ENCODE data around the gene PDE7B.
"Not testable (repeated sequence)": the region's sequence is repeated elsewhere in the genome, so short reads cannot be mapped to it uniquely, and the experiment has no call there.

PDE7B gene

DNA sequence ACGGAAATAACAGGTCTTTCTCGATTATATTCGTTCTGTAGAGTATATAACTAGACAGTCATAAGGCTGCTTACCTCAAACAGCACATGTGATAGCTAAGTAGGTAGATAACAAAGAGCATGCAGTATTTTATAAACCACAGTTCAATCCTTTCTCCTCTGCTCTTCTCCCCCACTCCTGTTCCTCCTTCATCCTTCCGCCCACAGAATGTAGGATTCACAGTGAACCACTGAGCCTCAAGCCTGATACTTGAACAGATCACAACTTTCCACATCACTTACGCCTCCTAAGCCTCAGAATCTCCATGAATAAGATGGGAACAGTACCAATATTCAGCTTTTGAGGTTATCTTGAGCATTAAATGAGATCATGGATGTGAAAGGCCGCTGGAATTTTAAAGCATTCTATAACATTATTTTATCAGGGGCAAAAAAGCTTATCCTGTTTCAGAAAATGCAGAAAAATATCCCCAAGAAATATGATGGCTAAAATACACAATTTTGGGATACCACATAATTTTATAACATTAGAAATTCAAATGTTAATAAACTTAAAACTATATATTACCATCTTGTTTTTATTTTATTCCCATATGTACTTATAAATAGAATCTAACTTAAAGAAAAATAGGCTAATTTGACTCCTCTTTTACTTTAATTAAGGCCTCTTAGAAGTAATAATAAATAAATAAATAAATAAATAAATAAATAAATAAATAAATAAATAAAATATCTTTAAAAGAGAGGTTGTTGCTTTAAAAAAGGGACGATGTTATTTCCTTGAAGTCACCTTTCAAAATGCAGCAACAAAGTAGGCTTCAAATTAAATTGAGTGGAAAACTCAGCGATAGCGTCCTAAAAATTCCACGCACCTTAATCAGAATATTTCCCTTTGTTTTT is 365.3 kb downstream of the PDE7B start:
- Mint-ChIP-seq H3K4me3 (no peak overlapping the region), H3K36me3 (ENCODE audit: low read depth) (no peaks in the 10 kb centered on the region), H3K27ac (no peak overlapping the region), H3K4me1 (ENCODE audit: low read depth) (no peaks in the 10 kb centered on the region), H3K27me3 (ENCODE audit: low read depth) (peaks cover 3% of the 10 kb centered on the region), H3K9me3 (peaks cover 8% of the 10 kb centered on the region)
- no peak for DNase-seq (ENCODE audit: low spot score)

DNA sequence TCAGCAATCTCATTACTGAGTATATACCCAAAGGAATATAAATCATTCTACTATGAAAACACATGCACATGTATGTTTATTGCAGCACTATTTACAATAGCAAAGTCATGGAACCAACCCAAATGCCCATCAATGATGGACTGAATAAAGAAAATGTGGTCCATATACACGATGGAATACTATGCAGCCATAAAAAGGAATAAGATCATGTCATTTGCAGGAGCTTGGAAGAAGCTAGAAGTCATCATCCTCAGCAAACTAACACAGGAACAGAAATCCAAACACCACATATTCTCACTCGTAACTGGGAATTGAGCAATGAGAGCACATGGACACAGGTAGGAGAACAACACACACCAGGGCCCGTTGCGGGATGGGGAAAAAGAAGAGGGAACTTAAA is 373.5 kb downstream of the PDE7B start:
- not testable (repeated sequence) for H3K4me3 Mint-ChIP-seq; DNase-seq (ENCODE audit: low spot score); H3K27me3 Mint-ChIP-seq (ENCODE audit: low read depth); H3K27ac Mint-ChIP-seq; H3K36me3 Mint-ChIP-seq (ENCODE audit: low read depth)
- peaks cover 14% of the 10 kb centered on the region for H3K9me3 Mint-ChIP-seq
- peaks cover 13% of the 10 kb centered on the region for H3K4me1 Mint-ChIP-seq (ENCODE audit: low read depth)

DNA sequence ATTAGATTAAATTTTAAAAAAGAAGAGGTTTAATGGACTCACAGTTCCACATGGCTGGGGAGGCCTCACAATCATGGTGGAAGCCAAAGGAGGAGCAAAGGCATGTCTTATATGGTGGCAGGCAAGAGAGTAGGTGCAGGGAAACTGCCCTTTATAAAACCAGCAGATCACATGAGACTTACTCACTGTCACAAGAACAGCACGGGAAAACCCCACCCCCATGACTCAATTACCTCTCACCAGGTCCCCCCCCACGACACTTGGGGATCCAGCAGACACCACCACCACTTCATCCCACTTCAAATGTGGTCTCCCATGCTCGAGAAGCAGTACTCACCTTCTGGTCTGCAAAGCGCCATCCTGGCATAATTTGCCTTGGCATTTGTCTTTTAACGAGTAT is 374.0 kb downstream of the PDE7B start:
- Mint-ChIP-seq H3K27me3 (ENCODE audit: low read depth) (no peaks in the 10 kb centered on the region), H3K27ac (no peak overlapping the region), H3K4me3 (no peak overlapping the region), H3K9me3 (peaks cover 9% of the 10 kb centered on the region), H3K36me3 (ENCODE audit: low read depth) (peaks cover 11% of the 10 kb centered on the region), H3K4me1 (ENCODE audit: low read depth) (peaks cover 13% of the 10 kb centered on the region)
- peak; percentile 23 for DNase-seq (ENCODE audit: low spot score)

GRCh38 chr6:136226027-136226673 is 374.6 kb downstream of the PDE7B start:
- Mint-ChIP-seq H3K36me3 (ENCODE audit: low read depth) (peaks cover 16% of the 10 kb centered on the region), H3K4me1 (ENCODE audit: low read depth) (peaks cover 13% of the 10 kb centered on the region), H3K27me3 (ENCODE audit: low read depth) (no peaks in the 10 kb centered on the region), H3K9me3 (peaks cover 9% of the 10 kb centered on the region), H3K27ac (peak overlapping the region; percentile 38), H3K4me3 (peak overlapping the region; percentile 65)
- DNase-seq (ENCODE audit: low spot score): peak; percentile 40

GRCh38 chr6:136226674-136227377 is 375.3 kb downstream of the PDE7B start:
- no peaks in the 10 kb centered on the region for H3K27me3 Mint-ChIP-seq (ENCODE audit: low read depth)
- peak overlapping the region; percentile 38 for H3K27ac Mint-ChIP-seq
- peaks cover 6% of the 10 kb centered on the region for H3K9me3 Mint-ChIP-seq
- peak overlapping the region; percentile 65 for H3K4me3 Mint-ChIP-seq
- DNase-seq (ENCODE audit: low spot score): no peak
- peaks cover 18% of the 10 kb centered on the region for H3K36me3 Mint-ChIP-seq (ENCODE audit: low read depth)
- peaks cover 13% of the 10 kb centered on the region for H3K4me1 Mint-ChIP-seq (ENCODE audit: low read depth)

- Mint-ChIP-seq H3K36me3 (ENCODE audit: low read depth) (peaks cover 20% of the 10 kb centered on the region), H3K4me3 (no peak overlapping the region), H3K27me3 (ENCODE audit: low read depth) (no peaks in the 10 kb centered on the region), H3K4me1 (ENCODE audit: low read depth) (peaks cover 13% of the 10 kb centered on the region), H3K27ac (no peak overlapping the region), H3K9me3 (peaks cover 4% of the 10 kb centered on the region)
- no peak for DNase-seq (ENCODE audit: low spot score)
Observed at GRCh38 chr6:136228814-136229213, 377.3 kb downstream of the PDE7B start.

GRCh38 chr6:136230219-136230853 is 378.8 kb downstream of the PDE7B start:
- H3K4me1 Mint-ChIP-seq (ENCODE audit: low read depth): peaks cover 14% of the 10 kb centered on the region
- DNase-seq (ENCODE audit: low spot score): no peak
- H3K27ac Mint-ChIP-seq: peak overlapping the region; percentile 65
- no peak overlapping the region for H3K4me3 Mint-ChIP-seq
- no peaks in the 10 kb centered on the region for H3K27me3 Mint-ChIP-seq (ENCODE audit: low read depth)
- peaks cover 29% of the 10 kb centered on the region for H3K36me3 Mint-ChIP-seq (ENCODE audit: low read depth)
- H3K9me3 Mint-ChIP-seq: no peaks in the 10 kb centered on the region

- Mint-ChIP-seq H3K36me3 (ENCODE audit: low read depth) (peaks cover 45% of the 10 kb centered on the region), H3K4me1 (ENCODE audit: low read depth) (peaks cover 16% of the 10 kb centered on the region), H3K4me3 (no peak overlapping the region), H3K9me3 (no peaks in the 10 kb centered on the region), H3K27me3 (ENCODE audit: low read depth) (no peaks in the 10 kb centered on the region), H3K27ac (no peak overlapping the region)
- DNase-seq (ENCODE audit: low spot score): no peak
Observed at GRCh38 chr6:136232701-136233100, 381.2 kb downstream of the PDE7B start.

DNA sequence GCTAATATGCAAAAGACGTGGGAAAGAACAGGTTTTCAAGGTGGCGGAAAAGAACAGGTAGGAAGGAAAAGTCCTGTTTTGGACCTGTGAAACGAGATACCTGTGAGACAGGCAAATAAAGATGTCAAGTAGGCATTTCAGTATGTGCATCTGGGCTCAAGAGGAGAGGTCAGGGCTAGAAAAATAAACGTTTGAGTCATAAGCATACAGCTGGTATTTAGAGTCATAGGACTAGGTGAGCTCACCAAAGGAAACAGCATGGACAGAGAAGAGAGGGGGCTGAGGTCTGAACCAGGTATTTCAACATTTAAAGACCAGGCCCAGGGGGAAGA is 383.7 kb downstream of the PDE7B start:
- no peaks in the 10 kb centered on the region for H3K27me3 Mint-ChIP-seq (ENCODE audit: low read depth)
- peaks cover 17% of the 10 kb centered on the region for H3K4me1 Mint-ChIP-seq (ENCODE audit: low read depth)
- H3K36me3 Mint-ChIP-seq (ENCODE audit: low read depth): peaks cover 58% of the 10 kb centered on the region
- no peaks in the 10 kb centered on the region for H3K9me3 Mint-ChIP-seq
- H3K4me3 Mint-ChIP-seq: no peak overlapping the region
- H3K27ac Mint-ChIP-seq: peak overlapping the region; percentile 37
- DNase-seq (ENCODE audit: low spot score): no peak

DNA sequence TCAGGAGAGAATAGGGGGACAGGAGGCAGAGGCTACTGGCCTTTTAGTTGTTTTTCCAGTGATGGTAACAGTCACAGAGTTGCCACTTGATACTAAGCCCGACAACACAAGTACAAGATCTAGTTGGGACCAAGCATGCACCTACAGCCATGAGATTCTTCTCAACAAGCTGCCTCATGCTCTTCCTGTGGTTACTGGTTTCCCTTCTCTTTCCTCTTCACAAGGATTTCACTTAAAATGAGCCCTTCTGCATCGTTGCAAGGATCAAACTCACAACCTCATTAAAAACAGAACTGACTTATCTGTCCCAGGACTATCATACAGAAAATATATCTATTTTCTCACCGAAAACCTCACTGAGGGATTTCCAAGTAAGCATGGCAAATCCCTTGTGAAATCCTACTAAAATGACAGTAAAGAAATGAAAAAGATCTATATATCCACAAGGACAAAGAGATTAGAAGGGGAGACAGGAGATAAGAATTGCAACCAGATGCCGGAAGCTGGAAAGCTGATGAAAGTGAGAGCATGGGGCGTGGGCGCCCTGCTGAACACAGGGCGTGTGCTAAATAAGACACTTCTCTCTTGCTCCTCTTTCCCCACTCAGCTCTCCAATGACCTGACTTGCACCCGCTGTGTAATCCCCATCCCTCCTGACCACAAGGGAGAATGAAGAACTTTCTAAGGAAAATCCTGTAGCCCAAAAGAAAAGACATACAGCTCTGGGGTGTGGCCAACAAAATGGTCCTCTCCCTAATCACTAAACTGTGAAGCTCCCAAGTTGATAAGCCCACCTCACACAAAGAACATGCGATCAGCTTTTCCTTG is 385.2 kb downstream of the PDE7B start:
- DNase-seq (ENCODE audit: low spot score): no peak
- peak overlapping the region; percentile 26 for H3K4me3 Mint-ChIP-seq
- peak overlapping the region; percentile 70 for H3K27ac Mint-ChIP-seq
- H3K36me3 Mint-ChIP-seq (ENCODE audit: low read depth): peaks cover 58% of the 10 kb centered on the region
- no peaks in the 10 kb centered on the region for H3K27me3 Mint-ChIP-seq (ENCODE audit: low read depth)
- H3K9me3 Mint-ChIP-seq: no peaks in the 10 kb centered on the region
- H3K4me1 Mint-ChIP-seq (ENCODE audit: low read depth): peaks cover 17% of the 10 kb centered on the region

GRCh38 chr6:136244061-136244616 is 392.6 kb downstream of the PDE7B start:
- H3K9me3 Mint-ChIP-seq: no peaks in the 10 kb centered on the region
- peaks cover 24% of the 10 kb centered on the region for H3K4me1 Mint-ChIP-seq (ENCODE audit: low read depth)
- H3K27ac Mint-ChIP-seq: no peak overlapping the region
- H3K36me3 Mint-ChIP-seq (ENCODE audit: low read depth): peaks cover 59% of the 10 kb centered on the region
- no peak overlapping the region for H3K4me3 Mint-ChIP-seq
- no peak for DNase-seq (ENCODE audit: low spot score)
- H3K27me3 Mint-ChIP-seq (ENCODE audit: low read depth): no peaks in the 10 kb centered on the region

All from T-helper 2 cell treated with Interferon-gamma antibody and Interleukin-4, amounts not matched to agents 5 μg/mL and 100 μg/mL, for 36 hours (primary cell).